ENCODE data around the gene KCNK15. TPM values are rescaled to one million over a fixed set of nuclear protein-coding genes. Genes with fewer than 3 reads are reported as not detected.

Gene KCNK15
- polyA plus RNA-seq, 3 donors = 0.03 TPM; not detected in 2

- H2AFZ ChIP-seq (ENCODE audit: insufficient read depth, low read depth, low read length, poor library complexity, severe bottlenecking) = no peak overlapping the region
- H3K4me1 ChIP-seq (ENCODE audit: control insufficient read depth in 1 of 2, insufficient read depth in 2 of 2, low read length in 2 of 2) = no peaks in the 10 kb centered on the region
- H3K4me1 Mint-ChIP-seq = no peaks in the 10 kb centered on the region
- peaks cover 8 to 12% (median 9%) of the 10 kb centered on the region in 3 donors for H3K27me3 Mint-ChIP-seq (ENCODE audit: low read depth in 3 of 3)
- no peak overlapping the region for H3K27ac ChIP-seq (ENCODE audit: low read depth in 1 of 2, low read length in 2 of 2)
- no peak overlapping the region for H3K4me2 ChIP-seq (replicated peaks; ENCODE audit: extremely low read depth, low read length, poor library complexity, severe bottlenecking)
- H3K9ac ChIP-seq (ENCODE audit: insufficient read depth, low read length, poor library complexity, severe bottlenecking) = no peak overlapping the region
- no peaks in the 10 kb centered on the region for H3K36me3 ChIP-seq (replicated peaks in 1 of 2; ENCODE audit: control insufficient read depth in 1 of 2, insufficient read depth in 2 of 2, low read length in 2 of 2)
- no peaks in the 10 kb centered on the region for H3K27me3 ChIP-seq (ENCODE audit: control insufficient read depth in 2 of 2, insufficient read depth in 2 of 2, low read length in 2 of 2)
- H4K20me1 ChIP-seq (ENCODE audit: insufficient read depth, low read length) = no peaks in the 10 kb centered on the region
- H3K79me2 ChIP-seq (ENCODE audit: insufficient read depth, low read length) = no peaks in the 10 kb centered on the region
- H3K9me3 ChIP-seq (replicated peaks in 1 of 2; ENCODE audit: control insufficient read depth in 1 of 2, insufficient read depth in 1 of 2, low read length in 2 of 2) = no peaks in the 10 kb centered on the region
- no peaks in the 10 kb centered on the region for H3K36me3 Mint-ChIP-seq
- DNase-seq = no peak
- H3K4me3 Mint-ChIP-seq = no peak overlapping the region
- 34% methylated on average over 2 of the region's 5 CpGs for WGBS (ENCODE audit: insufficient coverage)
- H3K27ac Mint-ChIP-seq = peak overlapping the region in 2 of 7 donors; percentile 12 to 33
- H3K9me3 Mint-ChIP-seq = no peaks in the 10 kb centered on the region
- TF ChIP-seq CTCF (IDR thresholded peaks at IDR 0.05) = no peak
- no peak overlapping the region for H3K4me3 ChIP-seq (replicated peaks in 1 of 3; ENCODE audit: low read depth in 2 of 3, low read length in 3 of 3)
- intact Hi-C loops (cut with micrococcal nuclease) = no loop called here
Measured at GRCh38 chr20:44769481-44769863, 23.8 kb downstream of the KCNK15 start.

GRCh38 chr20:44770484-44771171, 25.0 kb downstream of the KCNK15 start:
- DNase-seq = no peak
- 75% methylated on average over 7 of the region's 11 CpGs for WGBS (ENCODE audit: insufficient coverage)
- Histone ChIP-seq H3K4me3 (replicated peaks in 1 of 3; ENCODE audit: low read depth in 2 of 3, low read length in 3 of 3) (no peak overlapping the region), H3K79me2 (ENCODE audit: insufficient read depth, low read length) (no peaks in the 10 kb centered on the region), H3K27ac (ENCODE audit: low read depth in 1 of 2, low read length in 2 of 2) (no peak overlapping the region), H4K20me1 (ENCODE audit: insufficient read depth, low read length) (no peaks in the 10 kb centered on the region), H3K9ac (ENCODE audit: insufficient read depth, low read length, poor library complexity, severe bottlenecking) (no peak overlapping the region), H3K9me3 (replicated peaks in 1 of 2; ENCODE audit: control insufficient read depth in 1 of 2, insufficient read depth in 1 of 2, low read length in 2 of 2) (no peaks in the 10 kb centered on the region), H2AFZ (ENCODE audit: insufficient read depth, low read depth, low read length, poor library complexity, severe bottlenecking) (no peak overlapping the region), H3K4me2 (replicated peaks; ENCODE audit: extremely low read depth, low read length, poor library complexity, severe bottlenecking) (no peak overlapping the region), H3K4me1 (ENCODE audit: control insufficient read depth in 1 of 2, insufficient read depth in 2 of 2, low read length in 2 of 2) (no peaks in the 10 kb centered on the region), H3K36me3 (replicated peaks in 1 of 2; ENCODE audit: control insufficient read depth in 1 of 2, insufficient read depth in 2 of 2, low read length in 2 of 2) (no peaks in the 10 kb centered on the region), H3K27me3 (ENCODE audit: control insufficient read depth in 2 of 2, insufficient read depth in 2 of 2, low read length in 2 of 2) (no peaks in the 10 kb centered on the region)
- H3K27ac Mint-ChIP-seq = no peak overlapping the region
- H3K36me3 Mint-ChIP-seq = no peaks in the 10 kb centered on the region
- intact Hi-C loops (cut with micrococcal nuclease) = no loop called here
- H3K4me3 Mint-ChIP-seq = no peak overlapping the region
- no peak for TF ChIP-seq CTCF (IDR thresholded peaks at IDR 0.05)
- no peaks in the 10 kb centered on the region for H3K9me3 Mint-ChIP-seq
- no peaks in the 10 kb centered on the region for H3K4me1 Mint-ChIP-seq
- peaks cover 7 to 10% (median 9%) of the 10 kb centered on the region in 3 donors for H3K27me3 Mint-ChIP-seq (ENCODE audit: low read depth in 3 of 3)
